Hematopoietic multipotent progenitor cell treated with erythropoietin and hydrocortisone succinate and interleukin-3 and kit ligand, for 17 days (in vitro differentiated cells): ENCODE results near the gene STRBP.
A peak's percentile ranks its signal among the peaks of the same experiment; 100 is the strongest.
"Not testable (repeated sequence)": the region's sequence is repeated elsewhere in the genome, so short reads cannot be mapped to it uniquely, and the experiment has no call there.

ENCODE experiments used
- DNase-seq: peaks from one replicate; pipeline ENCODE4 v3.0.0-alpha.2; 2015; ENCODE audit warnings: low spot score

STRBP gene

GRCh38 chr9:123248630-123249029 is 19.8 kb downstream of the STRBP start:
- no peak for DNase-seq

GRCh38 chr9:123246534-123246933 is 21.9 kb downstream of the STRBP start:
- DNase-seq: no peak

GRCh38 chr9:123239726-123240125 is 28.7 kb downstream of the STRBP start:
- DNase-seq: no peak

- DNase-seq: no peak
These were observed 30.0 kb downstream of the STRBP start for GRCh38 chr9:123238365-123238764.

- DNase-seq: no peak
These were observed 31.2 kb downstream of the STRBP start for GRCh38 chr9:123237220-123237619.

- no peak for DNase-seq
These were observed 32.9 kb downstream of the STRBP start for GRCh38 chr9:123235448-123235847.

GRCh38 chr9:123234853-123235252 is 33.5 kb downstream of the STRBP start:
- DNase-seq: no peak

- no peak for DNase-seq
These were observed 36.1 kb downstream of the STRBP start for GRCh38 chr9:123232332-123232731.

GRCh38 chr9:123231421-123231820 is 37.0 kb downstream of the STRBP start:
- DNase-seq: no peak

- DNase-seq: no peak
These were observed 39.4 kb downstream of the STRBP start for GRCh38 chr9:123228967-123229366.

- no peak for DNase-seq
These were observed 42.4 kb downstream of the STRBP start for GRCh38 chr9:123225995-123226394.

- DNase-seq: peak; percentile 20
These were observed 43.0 kb downstream of the STRBP start for GRCh38 chr9:123225374-123225813.

GRCh38 chr9:123220127-123220526 is 48.3 kb downstream of the STRBP start:
- DNase-seq: no peak

- no peak for DNase-seq
These were observed 49.6 kb downstream of the STRBP start for GRCh38 chr9:123218831-123219230.

- DNase-seq: no peak
These were observed 51.2 kb downstream of the STRBP start for GRCh38 chr9:123217128-123217654.

GRCh38 chr9:123216251-123216797 is 52.1 kb downstream of the STRBP start:
- DNase-seq: no peak

- no peak for DNase-seq
These were observed 57.3 kb downstream of the STRBP start for GRCh38 chr9:123211081-123211480.

- no peak for DNase-seq
These were observed 59.7 kb downstream of the STRBP start for GRCh38 chr9:123208626-123209174.

- DNase-seq: no peak
These were observed 62.3 kb downstream of the STRBP start for GRCh38 chr9:123206065-123206464.

GRCh38 chr9:123201083-123201482 is 67.3 kb downstream of the STRBP start:
- DNase-seq: no peak

- not testable (repeated sequence) for DNase-seq
These were observed 67.9 kb downstream of the STRBP start for GRCh38 chr9:123200469-123200868.

GRCh38 chr9:123196124-123196523 is 72.3 kb downstream of the STRBP start:
- no peak for DNase-seq

GRCh38 chr9:123194023-123194422 is 74.4 kb downstream of the STRBP start:
- no peak for DNase-seq

GRCh38 chr9:123191680-123192079 is 76.7 kb downstream of the STRBP start:
- DNase-seq: no peak
